HG03521 (cell line): ENCODE results near the gene GCC1.

Source experiments
- ATAC-seq: cut with Tn5 transposase; IDR thresholded peaks from one replicate; pipeline ENCODE4 v1.9.1; 2021; ENCODE audit warnings: mild to moderate bottlenecking, moderate library complexity; ENCODE audit not compliant: unreplicated experiment

GCC1 gene

GRCh38 chr7:127539116-127539515 lies 46.3 kb downstream of the GCC1 start:
- no peak for ATAC-seq

- ATAC-seq, result no peak
Measured at GRCh38 chr7:127536741-127537140, 48.7 kb downstream of the GCC1 start.

GRCh38 chr7:127536394-127536691 lies 49.1 kb downstream of the GCC1 start:
- ATAC-seq, result no peak

GRCh38 chr7:127535546-127536393 lies 49.6 kb downstream of the GCC1 start:
- ATAC-seq, result no peak

- ATAC-seq, result no peak
Measured at GRCh38 chr7:127534636-127535035, 50.8 kb downstream of the GCC1 start.

GRCh38 chr7:127532736-127533135 lies 52.7 kb downstream of the GCC1 start:
- no peak for ATAC-seq

- no peak for ATAC-seq
Measured at GRCh38 chr7:127532151-127532550, 53.2 kb downstream of the GCC1 start.
